ENCODE data around the gene APOL2. TPM values are rescaled to one million over a fixed set of nuclear protein-coding genes. Genes with fewer than 3 reads are reported as not detected.

Gene APOL2
- polyA plus RNA-seq, 1 donor from 2014 or later, result not detected

- H3K4me2 ChIP-seq (ENCODE audit: low read length), result no peak overlapping the region
- H3K27me3 ChIP-seq (ENCODE audit: insufficient read depth, low read depth, low read length), result no peaks in the 10 kb centered on the region
- no peaks in the 10 kb centered on the region for H3K36me3 ChIP-seq (ENCODE audit: insufficient read depth, low read length)
- no peaks in the 10 kb centered on the region for H3K9me3 ChIP-seq (ENCODE audit: low read length)
- no peak overlapping the region for H2AFZ ChIP-seq (ENCODE audit: low read depth, low read length)
- H3K9me2 ChIP-seq (ENCODE audit: insufficient read depth, low read length), result no peaks in the 10 kb centered on the region
- H3K4me3 ChIP-seq (ENCODE audit: low read length), result no peak overlapping the region
- no peak overlapping the region for H3K27ac ChIP-seq (ENCODE audit: low read length)
- no peaks in the 10 kb centered on the region for H3K79me2 ChIP-seq (replicated peaks; ENCODE audit: insufficient read depth, low read length)
- TF ChIP-seq SMC3 (conservative IDR thresholded peaks at IDR 0.05; ENCODE audit: poor library complexity) (no peak), POLR2AphosphoS5 (IDR thresholded peaks at IDR 0.05) (no peak), EP300 (conservative IDR thresholded peaks at IDR 0.05; ENCODE audit: poor library complexity, severe bottlenecking) (no peak), MXI1 (conservative IDR thresholded peaks at IDR 0.05; ENCODE audit: poor library complexity, severe bottlenecking) (no peak), RAD21 (conservative IDR thresholded peaks at IDR 0.05) (no peak), TAF1 (IDR thresholded peaks at IDR 0.05; ENCODE audit: low read depth) (no peak), EZH2 (IDR thresholded peaks at IDR 0.05; ENCODE audit: borderline replicate concordance, insufficient read depth, low read length, poor library complexity, severe bottlenecking) (no peak)
- TF ChIP-seq, protein P1, sequence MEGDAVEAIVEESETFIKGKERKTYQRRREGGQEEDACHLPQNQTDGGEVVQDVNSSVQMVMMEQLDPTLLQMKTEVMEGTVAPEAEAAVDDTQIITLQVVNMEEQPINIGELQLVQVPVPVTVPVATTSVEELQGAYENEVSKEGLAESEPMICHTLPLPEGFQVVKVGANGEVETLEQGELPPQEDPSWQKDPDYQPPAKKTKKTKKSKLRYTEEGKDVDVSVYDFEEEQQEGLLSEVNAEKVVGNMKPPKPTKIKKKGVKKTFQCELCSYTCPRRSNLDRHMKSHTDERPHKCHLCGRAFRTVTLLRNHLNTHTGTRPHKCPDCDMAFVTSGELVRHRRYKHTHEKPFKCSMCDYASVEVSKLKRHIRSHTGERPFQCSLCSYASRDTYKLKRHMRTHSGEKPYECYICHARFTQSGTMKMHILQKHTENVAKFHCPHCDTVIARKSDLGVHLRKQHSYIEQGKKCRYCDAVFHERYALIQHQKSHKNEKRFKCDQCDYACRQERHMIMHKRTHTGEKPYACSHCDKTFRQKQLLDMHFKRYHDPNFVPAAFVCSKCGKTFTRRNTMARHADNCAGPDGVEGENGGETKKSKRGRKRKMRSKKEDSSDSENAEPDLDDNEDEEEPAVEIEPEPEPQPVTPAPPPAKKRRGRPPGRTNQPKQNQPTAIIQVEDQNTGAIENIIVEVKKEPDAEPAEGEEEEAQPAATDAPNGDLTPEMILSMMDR (IDR thresholded peaks at IDR 0.05; ENCODE audit: poor library complexity, severe bottlenecking), result no peak
- TF ChIP-seq, protein P2, sequence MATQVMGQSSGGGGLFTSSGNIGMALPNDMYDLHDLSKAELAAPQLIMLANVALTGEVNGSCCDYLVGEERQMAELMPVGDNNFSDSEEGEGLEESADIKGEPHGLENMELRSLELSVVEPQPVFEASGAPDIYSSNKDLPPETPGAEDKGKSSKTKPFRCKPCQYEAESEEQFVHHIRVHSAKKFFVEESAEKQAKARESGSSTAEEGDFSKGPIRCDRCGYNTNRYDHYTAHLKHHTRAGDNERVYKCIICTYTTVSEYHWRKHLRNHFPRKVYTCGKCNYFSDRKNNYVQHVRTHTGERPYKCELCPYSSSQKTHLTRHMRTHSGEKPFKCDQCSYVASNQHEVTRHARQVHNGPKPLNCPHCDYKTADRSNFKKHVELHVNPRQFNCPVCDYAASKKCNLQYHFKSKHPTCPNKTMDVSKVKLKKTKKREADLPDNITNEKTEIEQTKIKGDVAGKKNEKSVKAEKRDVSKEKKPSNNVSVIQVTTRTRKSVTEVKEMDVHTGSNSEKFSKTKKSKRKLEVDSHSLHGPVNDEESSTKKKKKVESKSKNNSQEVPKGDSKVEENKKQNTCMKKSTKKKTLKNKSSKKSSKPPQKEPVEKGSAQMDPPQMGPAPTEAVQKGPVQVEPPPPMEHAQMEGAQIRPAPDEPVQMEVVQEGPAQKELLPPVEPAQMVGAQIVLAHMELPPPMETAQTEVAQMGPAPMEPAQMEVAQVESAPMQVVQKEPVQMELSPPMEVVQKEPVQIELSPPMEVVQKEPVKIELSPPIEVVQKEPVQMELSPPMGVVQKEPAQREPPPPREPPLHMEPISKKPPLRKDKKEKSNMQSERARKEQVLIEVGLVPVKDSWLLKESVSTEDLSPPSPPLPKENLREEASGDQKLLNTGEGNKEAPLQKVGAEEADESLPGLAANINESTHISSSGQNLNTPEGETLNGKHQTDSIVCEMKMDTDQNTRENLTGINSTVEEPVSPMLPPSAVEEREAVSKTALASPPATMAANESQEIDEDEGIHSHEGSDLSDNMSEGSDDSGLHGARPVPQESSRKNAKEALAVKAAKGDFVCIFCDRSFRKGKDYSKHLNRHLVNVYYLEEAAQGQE (IDR thresholded peaks at IDR 0.05; ENCODE audit: borderline replicate concordance), result no peak
- H4K20me1 ChIP-seq (ENCODE audit: insufficient read depth), result no peaks in the 10 kb centered on the region
- H3F3A ChIP-seq (ENCODE audit: insufficient read depth, low read length, poor library complexity, severe bottlenecking), result no peaks in the 10 kb centered on the region
- no peak overlapping the region for H3K9ac ChIP-seq (ENCODE audit: low read length)
These were observed 14.5 kb upstream of the APOL2 start for GRCh38 chr22:36253523-36254490.

DNA sequence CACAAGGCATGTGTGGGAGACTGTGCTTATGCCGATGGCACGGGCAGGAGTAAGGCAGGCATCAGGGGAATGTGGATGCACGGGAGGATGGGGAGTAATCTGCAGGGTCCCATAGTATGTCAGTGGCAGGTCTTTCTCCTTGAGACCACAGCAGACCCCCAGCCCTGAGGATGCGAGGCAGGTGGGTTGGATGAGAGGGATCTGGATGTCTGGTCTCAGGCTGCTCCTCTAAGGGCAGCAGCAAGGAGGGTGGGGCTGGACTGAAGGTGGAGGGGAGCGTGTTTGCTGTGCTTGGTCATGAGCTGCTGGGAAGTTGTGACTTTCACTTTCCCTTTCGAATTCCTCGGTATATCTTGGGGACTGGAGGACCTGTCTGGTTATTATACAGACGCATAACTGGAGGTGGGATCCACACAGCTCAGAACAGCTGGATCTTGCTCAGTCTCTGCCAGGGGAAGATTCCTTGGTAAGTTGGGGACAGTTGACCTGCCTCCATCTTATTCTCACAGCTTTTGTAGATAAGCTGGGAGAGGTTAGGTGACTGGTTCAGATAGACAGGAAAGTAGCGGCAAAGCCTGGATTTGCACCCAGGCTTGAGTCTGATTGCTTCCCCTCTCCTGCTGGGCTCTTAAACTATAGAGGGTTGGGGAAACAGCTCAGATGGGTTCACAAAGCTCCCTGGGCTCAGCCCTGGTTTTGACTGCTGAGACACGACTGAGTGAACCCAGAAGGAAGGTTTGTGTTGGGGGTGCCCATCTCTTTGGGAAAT is 13.6 kb upstream of the APOL2 start, which contains the start of gene APOL1:
Gene APOL1, plus strand, starts transcription at position 380 of the 769 bp plus-strand sequence. CDS start 1,823 bp downstream, outside the sequence.
- H3K27me3 ChIP-seq (ENCODE audit: insufficient read depth, low read depth, low read length), result no peaks in the 10 kb centered on the region
- H3K36me3 ChIP-seq (ENCODE audit: insufficient read depth, low read length), result no peaks in the 10 kb centered on the region
- no peaks in the 10 kb centered on the region for H3K9me3 ChIP-seq (ENCODE audit: low read length)
- H3K4me3 ChIP-seq (ENCODE audit: low read length), result no peak within 1 kb of the TSS
- no peak within 1 kb of the TSS for H2AFZ ChIP-seq (ENCODE audit: low read depth, low read length)
- H3F3A ChIP-seq (ENCODE audit: insufficient read depth, low read length, poor library complexity, severe bottlenecking), result no peaks in the 10 kb centered on the region
- no peaks in the 10 kb centered on the region for H4K20me1 ChIP-seq (ENCODE audit: insufficient read depth)
- TF ChIP-seq, protein P2 (IDR thresholded peaks at IDR 0.05; ENCODE audit: borderline replicate concordance), result no peak
- TF ChIP-seq POLR2AphosphoS5 (IDR thresholded peaks at IDR 0.05) (no peak), SMC3 (conservative IDR thresholded peaks at IDR 0.05; ENCODE audit: poor library complexity) (no peak), RAD21 (conservative IDR thresholded peaks at IDR 0.05) (no peak), MXI1 (conservative IDR thresholded peaks at IDR 0.05; ENCODE audit: poor library complexity, severe bottlenecking) (no peak)
- TF ChIP-seq, protein P1 (IDR thresholded peaks at IDR 0.05; ENCODE audit: poor library complexity, severe bottlenecking), result no peak
- H3K4me2 ChIP-seq (ENCODE audit: low read length), result no peak within 1 kb of the TSS
- H3K9ac ChIP-seq (ENCODE audit: low read length), result no peak within 1 kb of the TSS
- H3K79me2 ChIP-seq (replicated peaks; ENCODE audit: insufficient read depth, low read length), result no peaks in the 10 kb centered on the region
- no peaks in the 10 kb centered on the region for H3K9me2 ChIP-seq (ENCODE audit: insufficient read depth, low read length)
- H3K27ac ChIP-seq (ENCODE audit: low read length), result no peak within 1 kb of the TSS
